GM12878 (cell line): ENCODE measurements around the gene DLD. TPM values are rescaled to one million over a fixed set of nuclear protein-coding genes. Genes with fewer than 3 reads are reported as not detected.

Source experiments
- ATAC-seq: fragments of 200-7000 bp; cut with Tn5 transposase; 3 replicates; pipeline ENCODE4 v1.9.1; 2020; ENCODE audit warnings: mild to moderate bottlenecking, moderate library complexity
- BruUV-seq: library from RNA; stranded (reverse); fragments of 400-500 nt; replicated peaks from 2 replicates; lab custom pipeline; 2021; lab: Mats Ljungman, UMichigan
- CTCF ChIA-PET: fragments of 300-600 bp; sonication (Branson Sonifier 250); formaldehyde crosslinking; extraction: SDS; loops from one replicate; lab custom pipeline; 2021; ENCODE audit warnings: inconsistent platforms; lab: Yijun Ruan, JAX
- POLR2A ChIA-PET: fragments of 350-600 bp; formaldehyde crosslinking; extraction: SDS; loops from one replicate; lab custom pipeline; 2021; ENCODE audit warnings: inconsistent platforms; lab: Charles Lee
- RAD21 ChIA-PET: fragments of 300-600 bp; sonication (Branson Sonifier 250); formaldehyde crosslinking; loops from one replicate; lab custom pipeline; 2023; ENCODE audit warnings: antibody characterized with exemption; ENCODE audit not compliant: unreplicated experiment; lab: Charles Lee
- SMC1A ChIA-PET: fragments of 300-600 bp; sonication (Branson Sonifier 250); formaldehyde crosslinking; loops from one replicate; lab custom pipeline; 2023; ENCODE audit not compliant: unreplicated experiment, uncharacterized antibody; lab: Charles Lee
- DNase-seq: peaks from one replicate; pipeline ENCODE4 v3.0.0-alpha.2; 2011; ENCODE audit warnings: low read depth, low spot score
- FAIRE-seq: peaks from 3 replicates; lab custom pipeline; 2011; peaks lifted over from hg19 to GRCh38; lab: Jason Lieb, UNC
- H2AFZ ChIP-seq: 2 replicates; pipeline ENCODE4 v1.6.0; 2011; ENCODE audit warnings: low read depth, low read length, control low read depth; ENCODE audit not compliant: control insufficient read depth
- H3K27ac ChIP-seq: 2 replicates; pipeline ENCODE4 v1.5.1; 2011; ENCODE audit warnings: control low read depth; ENCODE audit not compliant: control insufficient read depth, insufficient read depth
- H3K27me3 ChIP-seq, 2 experiments: replicated peaks in 1 of 2; 2 replicates each; pipeline versions ENCODE4 v1.6.0 to v1.6.1; 2011; ENCODE audit warnings: low read length in 1 of 2; ENCODE audit not compliant: control insufficient read depth in 2 of 2, insufficient read depth in 2 of 2
- H3K36me3 ChIP-seq, 2 experiments: 2 replicates each; pipeline ENCODE4 v1.5.1; 2011; ENCODE audit warnings: low read length in 1 of 2; ENCODE audit not compliant: control insufficient read depth in 2 of 2, insufficient read depth in 2 of 2
- H3K4me1 ChIP-seq: 2 replicates; pipeline ENCODE4 v1.6.1; 2011; ENCODE audit warnings: mild to moderate bottlenecking, low read length, moderate library complexity, mixed read lengths; ENCODE audit not compliant: control insufficient read depth, insufficient read depth
- H3K4me2 ChIP-seq: 2 replicates; pipeline ENCODE4 v1.6.0; 2011; ENCODE audit warnings: control low read depth; ENCODE audit not compliant: control insufficient read depth, insufficient read depth
- H3K4me3 ChIP-seq: fragments of 200-600 bp; sonication (generic); 2 replicates; pipeline ENCODE4 v1.5.1; 2016
- H3K79me2 ChIP-seq: 2 replicates; pipeline ENCODE4 v1.6.0; 2011; ENCODE audit warnings: low read length; ENCODE audit not compliant: control insufficient read depth, insufficient read depth
- H3K9ac ChIP-seq: 2 replicates; pipeline ENCODE4 v1.8.0; 2011; ENCODE audit warnings: low read length, control low read depth, mixed read lengths; ENCODE audit not compliant: control insufficient read depth, insufficient read depth
- H3K9me3 ChIP-seq: replicated peaks from 3 replicates; pipeline ENCODE4 v1.5.1; 2011; ENCODE audit warnings: mild to moderate bottlenecking, low read length; ENCODE audit not compliant: control insufficient read depth, insufficient read depth
- H4K20me1 ChIP-seq: 2 replicates; pipeline ENCODE4 v1.6.0; 2011; ENCODE audit not compliant: control insufficient read depth, insufficient read depth
- HDAC2 ChIP-seq: fragments of 200-600 bp; sonication (generic); IDR thresholded peaks from 2 replicates; pipeline ENCODE4 v1.6.1; 2017
- HSF1 ChIP-seq: fragments of 150-350 bp; IDR thresholded peaks from 2 replicates; pipeline ENCODE4 v1.6.1; 2014; ENCODE audit warnings: mild to moderate bottlenecking, low read depth, low read length
- MTA2 ChIP-seq: fragments of 450-650 bp; IDR thresholded peaks from 2 replicates; pipeline ENCODE4 v1.6.1; 2016; ENCODE audit warnings: low read depth, mild to moderate bottlenecking, moderate library complexity
- NR2F1 ChIP-seq: fragments of 450-650 bp; conservative IDR thresholded peaks from 2 replicates; pipeline ENCODE4 v1.6.1; 2017; ENCODE audit warnings: mild to moderate bottlenecking
- POLR2AphosphoS5 ChIP-seq: IDR thresholded peaks from 2 replicates; pipeline ENCODE4 v1.6.1; 2011; ENCODE audit warnings: mild to moderate bottlenecking, low read length, inconsistent platforms
- PRDM15 ChIP-seq: fragments of 450-650 bp; formaldehyde crosslinking; IDR thresholded peaks from 2 replicates; pipeline ENCODE4 v1.4.0; 2020; ENCODE audit warnings: mild to moderate bottlenecking, moderate library complexity
- RAD21 ChIP-seq: IDR thresholded peaks from 2 replicates; pipeline ENCODE4 v1.6.1; 2011; ENCODE audit warnings: mild to moderate bottlenecking, low read depth, low read length, moderate library complexity; ENCODE audit not compliant: insufficient read depth
- TCF3 ChIP-seq: IDR thresholded peaks from 2 replicates; pipeline ENCODE4 v1.6.1; 2012; ENCODE audit warnings: low read depth, mild to moderate bottlenecking, low read length, borderline replicate concordance; ENCODE audit not compliant: insufficient read depth
- TCF7 ChIP-seq: IDR thresholded peaks from 2 replicates; pipeline ENCODE4 v1.6.1; 2014; ENCODE audit warnings: antibody characterized with exemption, borderline replicate concordance
- YBX1 ChIP-seq: fragments of 450-650 bp; IDR thresholded peaks from 2 replicates; pipeline ENCODE4 v1.6.1; 2016; ENCODE audit warnings: antibody characterized with exemption
- ZSCAN29 ChIP-seq: fragments of 450-650 bp; IDR thresholded peaks from 2 replicates; pipeline ENCODE4 v1.6.1; 2017; ENCODE audit warnings: mild to moderate bottlenecking, moderate library complexity
- WGBS: methylation state at CpG from one replicate; pipeline ENCODE4 v1.1.6; 2016; ENCODE audit warnings: low lambda C conversion rate; ENCODE audit not compliant: insufficient replicate concordance, insufficient coverage; ENCODE audit errors: missing lambda C conversion rate; 5-methylcytosine and 5-hydroxymethylcytosine counted together
- in situ Hi-C: fragments of 300-500 bp; cut with MboI; formaldehyde crosslinking; loops from 9 replicates; pipeline ENCODE4 v1.14.3; 2018; ENCODE audit warnings: mixed read lengths
- intact Hi-C: fragments of 100-400 bp; cut with micrococcal nuclease; formaldehyde crosslinking; loops from one replicate; pipeline ENCODE4 v1.14.2; 2022; ENCODE audit not compliant: unreplicated experiment
- polyA plus RNA-seq, 11 experiments: library from polyadenylated mRNA; depleted of rRNA in 4 of 11; unstranded in 6 of 11; stranded (reverse) in 5 of 11; fragments of >200 nt; fragmentation: Nextera tagmentation in 4 of 11; fragmentation: Illumina TruSeq in 1 of 11; extraction: Ambion mirVana in 4 of 11; extraction: Trizol in 1 of 11; gene quantifications; 1 replicate in 1 of 11; 2 replicates in 10 of 11; pipeline versions ENCODE4 v1.2.1 to v1.2.3, GENCODE V29; 2011 to 2016; ENCODE audit warnings: inconsistent platforms in 2 of 11, missing spikeins in 2 of 11, low read depth in 1 of 11
- total RNA-seq, 4 experiments: library from RNA; depleted of rRNA in 3 of 4; stranded (reverse); fragments of >200 nt in 3 of 4; fragmentation: Illumina TruSeq in 1 of 4; extraction: Trizol in 1 of 4; gene quantifications; 2 replicates each; pipeline versions ENCODE4 v1.2.1 to v1.2.3, GENCODE V29; 2013 to 2021

The DLD gene
- total and polyA plus RNA-seq, 10 of the 15 experiments (the other 5 are each of a cell fraction or from before 2014, with no cell fraction given) = 62.7 to 314 (median 161) TPM

- H3K4me2 ChIP-seq = no peak overlapping the region
- DNase-seq (no peak), FAIRE-seq (no peak), ATAC-seq (no peak)
- CTCF ChIA-PET = interaction anchor here (0.9 to 1.3 kb wide), 2 partner anchors 9 to 30 kb away, joined by 3 read pairs; no protein-coding TSS in a partner anchor
- RAD21 ChIA-PET = interaction anchor here (0.5 kb wide), 1 partner anchor 25 kb away, joined by 3 read pairs; no protein-coding TSS in a partner anchor
- H3K9ac ChIP-seq = no peak overlapping the region
- 68% methylated on average over 2 of the region's 2 CpGs for WGBS
- no peaks in the 10 kb centered on the region for H4K20me1 ChIP-seq
- TF ChIP-seq ZSCAN29 = no peak
- no peak overlapping the region for H2AFZ ChIP-seq
- H3K36me3 ChIP-seq = peaks cover 2 to 35% of the 10 kb centered on the region in 2 experiments; a peak in 3 of 4 replicates
- H3K4me3 ChIP-seq = no peak overlapping the region
- H3K27ac ChIP-seq = no peak overlapping the region
- no TSS peak for BruUV-seq
- H3K79me2 ChIP-seq = peaks cover 3% of the 10 kb centered on the region
- SMC1A ChIA-PET = interaction anchor here (1.1 to 1.6 kb wide), 3 partner anchors 11 to 43 kb away, joined by 3 to 4 read pairs (median 3); no protein-coding TSS in a partner anchor
- H3K27me3 ChIP-seq = no peaks in the 10 kb centered on the region
- POLR2A ChIA-PET = no interaction called here
- in situ Hi-C loops = no loop called here
- no peaks in the 10 kb centered on the region; the same call in 1 of the 3 replicates for H3K9me3 ChIP-seq
- intact Hi-C loops = no loop called here
- H3K4me1 ChIP-seq = no peaks in the 10 kb centered on the region
These were observed 21.0 kb downstream of the DLD start for GRCh38 chr7:107911981-107912380.

- DNase-seq (no peak), FAIRE-seq (no peak), ATAC-seq (no peak)
- intact Hi-C loops (no loop called here), in situ Hi-C loops (no loop called here)
- Histone ChIP-seq H3K27me3 (no peaks in the 10 kb centered on the region), H2AFZ (no peak overlapping the region), H3K9me3 (no peaks in the 10 kb centered on the region; the same call in 1 of the 3 replicates), H3K4me1 (peaks cover 13% of the 10 kb centered on the region), H4K20me1 (no peaks in the 10 kb centered on the region), H3K4me2 (no peak overlapping the region), H3K27ac (no peak overlapping the region), H3K79me2 (peaks cover 3% of the 10 kb centered on the region), H3K4me3 (no peak overlapping the region), H3K9ac (no peak overlapping the region), H3K36me3 (peaks cover 6 to 34% of the 10 kb centered on the region in 2 experiments)
- POLR2A ChIA-PET = no interaction called here
- CTCF ChIA-PET = no interaction called here
- RAD21 ChIA-PET = no interaction called here
- SMC1A ChIA-PET = no interaction called here
- 100% methylated on average over 2 of the region's 2 CpGs for WGBS
- no TSS peak for BruUV-seq
- TF ChIP-seq TCF3 = no peak
- TF ChIP-seq TCF7 = no peak
- no peak for TF ChIP-seq PRDM15 (CRISPR knock-in tag)
- TF ChIP-seq RAD21 = no peak
- no peak for TF ChIP-seq MTA2
- no peak for TF ChIP-seq POLR2AphosphoS5
- TF ChIP-seq YBX1 = no peak
- TF ChIP-seq HSF1 = no peak
- TF ChIP-seq HDAC2 = no peak
- TF ChIP-seq NR2F1 = no peak
These were observed 22.9 kb downstream of the DLD start for GRCh38 chr7:107913851-107914250.
